Inflammatory macrophage treated with lipopolysaccharide for 4 hours (primary cell): ENCODE measurements around the gene SLC19A1.

Experiments used
- DNase-seq: peaks from one replicate; pipeline ENCODE4 v3.0.0-alpha.2; 2020

The SLC19A1 gene

DNA sequence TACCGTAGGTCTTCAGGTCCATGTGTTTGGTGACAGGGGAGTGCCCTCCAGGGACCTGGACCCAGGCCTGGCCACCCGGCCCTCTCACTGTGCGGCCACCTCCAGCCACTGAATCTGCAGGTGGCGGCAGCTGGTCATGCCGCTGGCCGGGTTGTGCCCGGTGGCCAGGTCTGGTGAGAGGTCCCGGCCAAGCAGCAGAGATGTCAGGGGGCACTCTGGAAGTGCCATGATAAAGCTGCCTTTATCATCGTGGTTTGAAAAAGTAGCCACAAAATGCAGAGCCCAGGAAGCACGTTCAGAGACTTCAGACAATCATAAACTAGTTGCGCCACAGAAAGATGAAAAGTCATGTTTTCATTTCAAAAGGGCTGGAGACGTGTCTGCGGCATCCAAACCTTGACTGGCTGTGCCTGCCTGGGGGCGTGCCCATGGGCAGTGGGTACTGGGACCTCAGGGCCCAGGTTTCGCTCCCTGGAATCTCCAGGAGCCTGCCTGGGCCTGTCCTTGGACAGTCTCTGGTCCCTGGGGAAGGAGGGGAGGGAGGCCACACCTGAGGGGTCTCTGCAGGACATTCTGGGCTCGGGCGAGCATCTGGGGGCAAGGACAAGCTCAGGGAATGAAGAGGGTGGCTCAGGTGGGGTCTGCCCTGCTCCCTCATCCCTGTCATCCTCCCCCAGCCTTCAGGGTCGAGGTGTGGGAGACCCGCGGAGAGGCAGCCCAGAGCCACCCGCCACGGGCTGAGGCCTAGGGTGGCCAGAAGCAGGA is 92.4 kb downstream of the SLC19A1 start:
- no peak for DNase-seq

- DNase-seq: no peak
Observed at GRCh38 chr21:45448810-45449657, 93.2 kb downstream of the SLC19A1 start.

DNA sequence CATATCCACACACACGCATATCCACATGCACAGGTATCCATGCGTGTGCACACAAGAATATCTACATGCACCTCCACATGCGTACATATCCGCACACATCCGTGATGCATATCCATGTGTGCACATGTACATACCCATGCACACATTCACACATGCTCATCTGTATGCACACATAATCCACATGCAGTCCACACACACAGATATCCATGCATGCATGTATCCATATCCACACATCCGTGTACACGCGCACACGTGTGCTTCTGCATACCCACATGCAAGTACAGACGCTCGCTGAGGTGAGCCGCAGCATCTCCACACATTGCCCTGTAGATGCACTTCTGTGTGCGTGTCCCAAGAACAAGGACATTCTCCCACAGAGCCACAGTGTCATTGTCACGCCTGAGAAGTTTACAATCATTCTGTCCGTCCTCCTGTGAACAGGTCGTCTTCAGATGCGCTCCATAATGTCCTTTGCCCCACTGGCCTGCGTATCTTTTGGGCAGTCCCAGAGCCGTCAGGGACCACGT is 93.9 kb downstream of the SLC19A1 start:
- no peak for DNase-seq
